A549 (cell line): ENCODE measurements around the gene PTPRN2. TPM values are rescaled to one million over a fixed set of nuclear protein-coding genes. Genes with fewer than 3 reads are reported as not detected.

Experiments used
- ATAC-seq, 2 experiments: fragments of 200-7000 bp in 1 of 2; fragments of >200 bp in 1 of 2; cut with Nextera tagmentation in 1 of 2; cut with Tn5 transposase in 1 of 2; 3 replicates each; pipeline versions ENCODE4 v1.8.0 to v1.9.1; 2018 to 2020; ENCODE audit warnings: mild to moderate bottlenecking in 1 of 2, moderate library complexity in 1 of 2
- CTCF ChIA-PET: fragments of 300-600 bp; sonication (Branson Sonifier 250); formaldehyde crosslinking; extraction: SDS; loops from one replicate; lab custom pipeline; 2021; ENCODE audit warnings: antibody characterized with exemption, inconsistent platforms; lab: Yijun Ruan, JAX
- POLR2A ChIA-PET: fragments of 350-600 bp; formaldehyde crosslinking; extraction: SDS; loops from one replicate; lab custom pipeline; 2021; ENCODE audit warnings: antibody characterized with exemption, inconsistent platforms; lab: Yijun Ruan, JAX
- DNase-seq, 2 experiments: peaks; one replicate each; pipeline versions ENCODE4 v3.0.0 to v3.0.0-alpha.2; 2011 to 2016; ENCODE audit warnings: low read depth in 1 of 2, low spot score in 1 of 2
- FAIRE-seq: peaks from 2 replicates; lab custom pipeline; 2011; peaks lifted over from hg19 to GRCh38; lab: Jason Lieb, UNC
- H3K27ac ChIP-seq, 2 experiments: fragments of >200 bp; sonication (Bioruptor Twin); formaldehyde crosslinking; 3 replicates each; pipeline ENCODE4 v1.5.1; 2016 to 2017
- H3K4me1 ChIP-seq: fragments of >200 bp; sonication (Bioruptor Twin); formaldehyde crosslinking; 3 replicates; pipeline ENCODE4 v1.6.1; 2016
- H3K4me2 ChIP-seq: fragments of >200 bp; sonication (Bioruptor Twin); formaldehyde crosslinking; 3 replicates; pipeline ENCODE4 v1.6.1; 2016
- H3K4me3 ChIP-seq: fragments of >200 bp; sonication (Bioruptor Twin); formaldehyde crosslinking; 3 replicates; pipeline ENCODE4 v1.5.1; 2016
- H3K9me3 ChIP-seq: fragments of >200 bp; sonication (Bioruptor Twin); formaldehyde crosslinking; 3 replicates; pipeline ENCODE4 v1.6.1; 2016
- CEBPB ChIP-seq, 2 experiments: fragments of >200 bp in 1 of 2; sonication (Bioruptor Twin) in 1 of 2; formaldehyde crosslinking in 1 of 2; IDR thresholded peaks; 2 replicates each; pipeline ENCODE4 v1.6.1; 2012 to 2016
- CHD4 ChIP-seq: fragments of 200-600 bp; sonication (generic); IDR thresholded peaks from 2 replicates; pipeline ENCODE4 v1.6.1; 2016; ENCODE audit warnings: antibody characterized with exemption, mild to moderate bottlenecking, borderline replicate concordance
- CTCF ChIP-seq: fragments of >200 bp; sonication (Bioruptor Twin); formaldehyde crosslinking; IDR thresholded peaks from 3 replicates; pipeline ENCODE4 v1.5.1; 2016
- EP300 ChIP-seq, 2 experiments: fragments of >200 bp; sonication (Bioruptor Twin); formaldehyde crosslinking; IDR thresholded peaks; 2 replicates in 1 of 2; 3 replicates in 1 of 2; pipeline ENCODE4 v1.6.1; 2016 to 2017
- ESRRA ChIP-seq: fragments of 150-350 bp; IDR thresholded peaks from 2 replicates; pipeline ENCODE4 v1.6.1; 2014; ENCODE audit warnings: mild to moderate bottlenecking, low read length, borderline replicate concordance
- FOSB ChIP-seq: fragments of 250-450 bp; sonication (Bioruptor Pico); IDR thresholded peaks from 2 replicates; pipeline ENCODE4 v1.5.0; 2020; ENCODE audit warnings: mild to moderate bottlenecking, moderate library complexity
- FOXS1 ChIP-seq: fragments of 250-450 bp; sonication (Bioruptor Pico); IDR thresholded peaks from 2 replicates; pipeline ENCODE4 v1.5.0; 2020; ENCODE audit warnings: mild to moderate bottlenecking, moderate library complexity
- GATA3 ChIP-seq: IDR thresholded peaks from 2 replicates; pipeline ENCODE4 v1.6.1; 2012; ENCODE audit warnings: borderline replicate concordance
- HDAC2 ChIP-seq: fragments of 200-600 bp; sonication (generic); IDR thresholded peaks from 2 replicates; pipeline ENCODE4 v1.6.1; 2016
- HOXA7 ChIP-seq: fragments of 250-450 bp; sonication (Bioruptor Pico); IDR thresholded peaks from 2 replicates; pipeline ENCODE4 v1.5.0; 2020; ENCODE audit warnings: mild to moderate bottlenecking, moderate library complexity
- KDM5A ChIP-seq: fragments of 200-600 bp; sonication (generic); IDR thresholded peaks from 2 replicates; pipeline ENCODE4 v1.6.1; 2016; ENCODE audit warnings: antibody characterized with exemption, mild to moderate bottlenecking
- MAZ ChIP-seq: fragments of 150-350 bp; IDR thresholded peaks from 2 replicates; pipeline ENCODE4 v1.6.1; 2014; ENCODE audit warnings: antibody characterized with exemption, low read depth, low read length, borderline replicate concordance
- NFE2L2 ChIP-seq: fragments of 150-350 bp; conservative IDR thresholded peaks from 2 replicates; pipeline ENCODE4 v1.6.1; 2014; ENCODE audit warnings: low read length
- PBX3 ChIP-seq: IDR thresholded peaks from 2 replicates; pipeline ENCODE4 v1.6.1; 2012
- PHF8 ChIP-seq: fragments of 200-600 bp; sonication (generic); IDR thresholded peaks from 2 replicates; pipeline ENCODE4 v1.6.1; 2016; ENCODE audit warnings: low read depth, mild to moderate bottlenecking, antibody characterized with exemption, moderate library complexity, borderline replicate concordance
- RAD21 ChIP-seq, 2 experiments: fragments of >200 bp in 1 of 2; sonication (Bioruptor Twin) in 1 of 2; formaldehyde crosslinking in 1 of 2; IDR thresholded peaks in 1 of 2; conservative IDR thresholded peaks in 1 of 2; 2 replicates in 1 of 2; 3 replicates in 1 of 2; pipeline ENCODE4 v1.6.1; 2012 to 2018; ENCODE audit warnings: inconsistent platforms in 1 of 2
- RARB ChIP-seq: fragments of 250-450 bp; sonication (Bioruptor Pico); IDR thresholded peaks from 2 replicates; pipeline ENCODE4 v1.8.0; 2021; ENCODE audit warnings: mild to moderate bottlenecking, moderate library complexity
- RCOR1 ChIP-seq: fragments of 150-350 bp; IDR thresholded peaks from 2 replicates; pipeline ENCODE4 v1.6.1; 2014; ENCODE audit warnings: antibody characterized with exemption, low read length, low read depth
- TP53 ChIP-seq: fragments of 250-450 bp; sonication (Bioruptor Pico); IDR thresholded peaks from 2 replicates; pipeline ENCODE4 v1.5.0; 2021; ENCODE audit warnings: mild to moderate bottlenecking, moderate library complexity
- ZFP36 ChIP-seq: fragments of 450-650 bp; IDR thresholded peaks from 2 replicates; pipeline ENCODE4 v1.6.1; 2014; ENCODE audit warnings: borderline replicate concordance; ENCODE audit not compliant: partially characterized antibody
- ZSCAN20 ChIP-seq: fragments of 250-450 bp; sonication (Bioruptor Pico); IDR thresholded peaks from 2 replicates; pipeline ENCODE4 v1.8.0; 2022; ENCODE audit warnings: mild to moderate bottlenecking, moderate library complexity
- WGBS: methylation state at CpG from one replicate; pipeline ENCODE4 v1.1.6; 2017; ENCODE audit errors: missing lambda C conversion rate; 5-methylcytosine and 5-hydroxymethylcytosine counted together
- polyA plus RNA-seq, 4 experiments: library from polyadenylated mRNA; depleted of rRNA in 3 of 4; stranded (reverse); fragments of >200 nt; fragmentation: RNase III in 1 of 4; extraction: RNeasy Plus Mini Kit Qiagen cat#74134 plus additional on column Dnase treatment in 1 of 4; gene quantifications; 2 replicates in 3 of 4; 3 replicates in 1 of 4; pipeline ENCODE4 v1.2.3, GENCODE V29; 2011 to 2017
- TF ChIP-seq, protein P1 (sequence below): fragments of 200-600 bp; sonication (generic); IDR thresholded peaks from 2 replicates; pipeline ENCODE4 v1.6.1; 2016; ENCODE audit warnings: antibody characterized with exemption, mild to moderate bottlenecking, moderate library complexity
- TF ChIP-seq, protein P2 (sequence below): IDR thresholded peaks from 2 replicates; pipeline ENCODE4 v1.6.1; 2012
- TF ChIP-seq, protein P3 (sequence below): fragments of 450-650 bp; IDR thresholded peaks from 2 replicates; pipeline ENCODE4 v1.6.1; 2014; ENCODE audit warnings: antibody characterized with exemption

The PTPRN2 gene
- polyA plus RNA-seq, 2 of the 4 experiments (the other 2 are of a cell fraction): 0.41 to 1.2 TPM

- Histone ChIP-seq H3K9me3 (no peaks in the 10 kb centered on the region), H3K4me3 (no peak overlapping the region), H3K4me1 (no peaks in the 10 kb centered on the region), H3K4me2 (no peak overlapping the region), H3K27ac (no peak overlapping the region)
- ChIA-PET POLR2A (no interaction called here), CTCF (no interaction called here)
- DNase-seq (no peak), FAIRE-seq (no peak)
- 58% methylated on average over 15 of the region's 22 CpGs for WGBS
- TF ChIP-seq TP53 (CRISPR knock-in tag) (no peak), PHF8 (no peak), ESRRA (no peak), ZFP36 (no peak), FOXS1 (CRISPR knock-in tag) (no peak)
- TF ChIP-seq, all 56 proteins: peak for 0
- no peak for ATAC-seq
Measured at GRCh38 chr7:158275711-158276413, 311.8 kb downstream of the PTPRN2 start.

- no peak for TF ChIP-seq CEBPB (IDR thresholded peaks at IDR 0.05)
- TF ChIP-seq TP53 (CRISPR knock-in tag): no peak
- TF ChIP-seq GATA3: no peak
- no peak for TF ChIP-seq MAZ
- no peak for TF ChIP-seq HDAC2
- no peak for TF ChIP-seq RARB
- TF ChIP-seq RAD21 (conservative IDR thresholded peaks at IDR 0.05 in 1 of 2, IDR thresholded peaks at IDR 0.05 in 1 of 2): no peak
- no peak for TF ChIP-seq ZSCAN20 (CRISPR knock-in tag)
- TF ChIP-seq NFE2L2: no peak
- no peak for TF ChIP-seq ZFP36
- TF ChIP-seq, protein P1, sequence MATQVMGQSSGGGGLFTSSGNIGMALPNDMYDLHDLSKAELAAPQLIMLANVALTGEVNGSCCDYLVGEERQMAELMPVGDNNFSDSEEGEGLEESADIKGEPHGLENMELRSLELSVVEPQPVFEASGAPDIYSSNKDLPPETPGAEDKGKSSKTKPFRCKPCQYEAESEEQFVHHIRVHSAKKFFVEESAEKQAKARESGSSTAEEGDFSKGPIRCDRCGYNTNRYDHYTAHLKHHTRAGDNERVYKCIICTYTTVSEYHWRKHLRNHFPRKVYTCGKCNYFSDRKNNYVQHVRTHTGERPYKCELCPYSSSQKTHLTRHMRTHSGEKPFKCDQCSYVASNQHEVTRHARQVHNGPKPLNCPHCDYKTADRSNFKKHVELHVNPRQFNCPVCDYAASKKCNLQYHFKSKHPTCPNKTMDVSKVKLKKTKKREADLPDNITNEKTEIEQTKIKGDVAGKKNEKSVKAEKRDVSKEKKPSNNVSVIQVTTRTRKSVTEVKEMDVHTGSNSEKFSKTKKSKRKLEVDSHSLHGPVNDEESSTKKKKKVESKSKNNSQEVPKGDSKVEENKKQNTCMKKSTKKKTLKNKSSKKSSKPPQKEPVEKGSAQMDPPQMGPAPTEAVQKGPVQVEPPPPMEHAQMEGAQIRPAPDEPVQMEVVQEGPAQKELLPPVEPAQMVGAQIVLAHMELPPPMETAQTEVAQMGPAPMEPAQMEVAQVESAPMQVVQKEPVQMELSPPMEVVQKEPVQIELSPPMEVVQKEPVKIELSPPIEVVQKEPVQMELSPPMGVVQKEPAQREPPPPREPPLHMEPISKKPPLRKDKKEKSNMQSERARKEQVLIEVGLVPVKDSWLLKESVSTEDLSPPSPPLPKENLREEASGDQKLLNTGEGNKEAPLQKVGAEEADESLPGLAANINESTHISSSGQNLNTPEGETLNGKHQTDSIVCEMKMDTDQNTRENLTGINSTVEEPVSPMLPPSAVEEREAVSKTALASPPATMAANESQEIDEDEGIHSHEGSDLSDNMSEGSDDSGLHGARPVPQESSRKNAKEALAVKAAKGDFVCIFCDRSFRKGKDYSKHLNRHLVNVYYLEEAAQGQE: no peak
- TF ChIP-seq KDM5A: no peak
- TF ChIP-seq, protein P2, sequence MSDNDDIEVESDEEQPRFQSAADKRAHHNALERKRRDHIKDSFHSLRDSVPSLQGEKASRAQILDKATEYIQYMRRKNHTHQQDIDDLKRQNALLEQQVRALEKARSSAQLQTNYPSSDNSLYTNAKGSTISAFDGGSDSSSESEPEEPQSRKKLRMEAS: no peak
- no peak for TF ChIP-seq FOXS1 (CRISPR knock-in tag)
- DNase-seq (no peak), FAIRE-seq (no peak), ATAC-seq (no peak; a peak in 1 of 6 replicates)
- no peak overlapping the region for H3K4me2 ChIP-seq
- H3K27ac ChIP-seq: no peak overlapping the region
- ChIA-PET POLR2A (no interaction called here), CTCF (no interaction called here)
- H3K9me3 ChIP-seq: no peaks in the 10 kb centered on the region
- H3K4me3 ChIP-seq: no peak overlapping the region
- H3K4me1 ChIP-seq: no peaks in the 10 kb centered on the region
- WGBS: 52% methylated on average over 12 of the region's 12 CpGs
Measured at GRCh38 chr7:158274996-158275395, 312.6 kb downstream of the PTPRN2 start.

DNA sequence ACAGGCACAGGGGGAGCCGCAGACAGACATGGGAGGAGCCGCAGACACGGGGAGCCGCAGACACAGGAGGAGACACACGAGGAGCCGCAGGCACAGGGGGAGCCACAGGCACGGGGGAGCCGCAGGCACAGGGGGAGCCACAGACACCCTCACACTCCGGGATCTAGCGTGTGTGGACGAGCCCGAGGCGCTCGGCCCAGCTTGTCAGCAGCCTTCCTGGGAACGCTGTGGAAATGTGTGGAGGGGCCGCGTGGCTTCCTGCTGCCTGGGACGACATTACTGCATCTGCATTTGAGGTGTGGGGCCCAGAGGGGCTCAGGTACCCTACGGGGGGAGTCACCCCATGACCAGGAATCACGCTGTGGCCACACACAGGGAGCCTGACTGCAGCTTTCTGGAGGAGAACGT, 313.2 kb downstream of the PTPRN2 start:
- Histone ChIP-seq H3K27ac (no peak overlapping the region), H3K4me1 (no peaks in the 10 kb centered on the region), H3K9me3 (no peaks in the 10 kb centered on the region), H3K4me2 (no peak overlapping the region), H3K4me3 (no peak overlapping the region)
- 12% methylated on average over 3 of the region's 21 CpGs for WGBS
- FAIRE-seq: no peak
- no peak for ATAC-seq
- ChIA-PET CTCF (no interaction called here), POLR2A (no interaction called here)
- DNase-seq: no peak
- TF ChIP-seq, protein P3, sequence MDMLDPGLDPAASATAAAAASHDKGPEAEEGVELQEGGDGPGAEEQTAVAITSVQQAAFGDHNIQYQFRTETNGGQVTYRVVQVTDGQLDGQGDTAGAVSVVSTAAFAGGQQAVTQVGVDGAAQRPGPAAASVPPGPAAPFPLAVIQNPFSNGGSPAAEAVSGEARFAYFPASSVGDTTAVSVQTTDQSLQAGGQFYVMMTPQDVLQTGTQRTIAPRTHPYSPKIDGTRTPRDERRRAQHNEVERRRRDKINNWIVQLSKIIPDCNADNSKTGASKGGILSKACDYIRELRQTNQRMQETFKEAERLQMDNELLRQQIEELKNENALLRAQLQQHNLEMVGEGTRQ: no peak
- TF ChIP-seq CTCF (no peak), CHD4 (no peak), FOSB (no peak), HOXA7 (CRISPR knock-in tag) (no peak), ZSCAN20 (CRISPR knock-in tag) (no peak), PBX3 (no peak), PHF8 (no peak), EP300 (IDR thresholded peaks at IDR 0.05) (no peak), MAZ (no peak), TP53 (CRISPR knock-in tag) (no peak), RCOR1 (no peak)
